NCI-H2227 treated with DMSO at 0.1 percent for 48 hours (cell line): Measurements from ENCODE around the gene ANKS1B.
A peak's percentile ranks its signal among the peaks of the same experiment; 100 is the strongest.

Source experiments
- DNase-seq: peaks from one replicate; lab custom pipeline; 2025; lab: John Stamatoyannopoulos, UW

Gene ANKS1B

DNA sequence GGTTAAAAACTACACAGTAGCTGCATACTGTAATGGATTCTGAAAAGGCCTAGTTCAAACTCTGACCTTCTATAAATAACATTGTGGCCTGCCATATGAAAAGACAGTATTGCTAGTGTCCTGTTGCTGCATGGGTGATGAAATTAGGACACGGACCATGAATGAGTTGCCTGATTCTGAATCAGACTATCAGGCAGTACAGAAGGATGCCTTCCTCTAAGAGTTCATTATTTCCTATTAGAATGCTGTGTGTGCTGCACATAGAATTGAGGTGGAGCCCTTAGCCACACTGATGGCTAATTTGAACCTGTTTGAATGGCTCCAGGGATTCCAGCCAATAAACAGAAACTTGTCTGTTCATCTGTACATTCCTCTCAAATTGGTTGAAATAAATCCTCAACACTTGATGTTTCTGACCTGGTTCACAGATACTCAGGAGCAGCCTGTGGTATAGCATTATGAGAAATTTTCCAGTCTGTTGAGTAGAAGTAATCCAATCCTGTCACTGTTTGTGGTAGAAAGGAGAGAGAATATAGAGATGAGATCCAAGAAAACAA, 856.4 kb downstream of the ANKS1B start:
- no peak for DNase-seq

DNA sequence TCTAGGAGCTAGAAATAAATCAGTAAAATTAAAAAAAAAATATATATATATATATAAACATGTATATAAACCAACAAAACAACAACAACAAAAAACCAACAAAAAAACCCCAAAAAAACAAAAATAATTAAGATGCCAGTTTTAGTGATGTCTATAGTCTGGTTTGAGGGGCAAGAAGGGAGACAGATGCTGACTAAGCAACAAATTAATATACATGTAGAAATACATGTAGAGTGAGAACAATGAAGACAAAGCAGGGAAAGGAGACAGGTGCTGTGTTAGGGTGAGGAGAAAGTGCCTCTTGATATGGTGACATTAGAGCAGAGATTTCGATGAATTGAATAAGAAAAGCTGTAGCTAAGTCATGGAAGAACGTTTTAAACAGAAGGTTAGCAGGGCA, 861.8 kb downstream of the ANKS1B start:
- no peak for DNase-seq

DNA sequence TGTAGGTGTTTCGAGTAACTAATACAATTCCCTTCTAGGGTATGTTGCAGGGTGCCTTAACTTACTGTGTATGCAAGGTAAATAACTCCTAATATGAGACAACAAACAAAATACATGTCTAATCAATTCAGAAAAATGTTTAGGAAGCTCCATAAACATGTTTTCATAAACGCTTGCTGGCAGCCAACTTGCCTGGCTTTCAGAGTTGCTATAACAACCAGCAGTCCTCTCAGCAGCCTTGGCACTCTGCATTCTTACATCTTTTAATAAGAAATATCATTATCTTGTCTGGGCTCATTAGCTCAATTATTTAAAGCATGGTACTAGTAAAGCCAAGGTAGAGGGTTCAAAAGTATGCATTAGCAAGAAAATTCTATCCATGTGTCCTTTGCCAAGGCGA, 862.2 kb downstream of the ANKS1B start:
- DNase-seq, result no peak

DNA sequence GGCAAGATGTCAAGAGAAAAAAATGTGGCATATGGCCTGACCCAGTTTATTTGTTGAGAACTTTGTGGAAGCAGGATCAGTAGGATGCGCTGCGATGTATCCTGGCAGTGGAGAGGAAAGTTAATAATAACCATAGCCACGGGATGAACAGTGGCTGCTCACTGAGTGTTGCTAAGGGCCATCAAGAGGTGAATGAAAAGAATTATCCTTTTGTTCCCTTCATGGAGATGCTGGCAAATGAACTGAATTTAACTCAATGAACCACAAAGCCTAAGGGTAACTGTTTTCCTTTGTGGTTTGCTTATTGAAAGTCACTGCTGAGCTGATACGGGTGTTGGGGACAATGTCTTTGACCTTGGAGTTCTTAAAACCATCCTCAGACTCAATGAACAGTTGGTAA, 863.2 kb downstream of the ANKS1B start:
- DNase-seq, result peak; percentile 25

DNA sequence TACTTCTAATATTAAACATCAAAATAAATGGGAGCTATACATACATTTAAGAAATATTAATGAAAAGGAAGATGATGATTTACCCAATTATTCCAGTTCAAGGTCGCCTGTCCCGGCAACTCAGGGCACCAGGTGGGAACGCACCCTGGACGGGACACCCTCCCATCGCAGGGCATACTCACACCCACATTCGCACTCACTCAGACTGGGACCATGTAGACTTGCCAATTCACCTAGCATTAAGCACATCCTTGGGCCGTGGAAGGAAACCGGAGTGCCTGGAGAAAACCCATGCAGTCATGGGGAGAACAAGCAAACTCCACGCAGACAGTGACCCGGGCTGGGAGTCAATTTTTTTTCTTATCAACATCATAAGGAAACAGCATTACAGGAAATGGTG, 864.8 kb downstream of the ANKS1B start:
- DNase-seq, result no peak

DNA sequence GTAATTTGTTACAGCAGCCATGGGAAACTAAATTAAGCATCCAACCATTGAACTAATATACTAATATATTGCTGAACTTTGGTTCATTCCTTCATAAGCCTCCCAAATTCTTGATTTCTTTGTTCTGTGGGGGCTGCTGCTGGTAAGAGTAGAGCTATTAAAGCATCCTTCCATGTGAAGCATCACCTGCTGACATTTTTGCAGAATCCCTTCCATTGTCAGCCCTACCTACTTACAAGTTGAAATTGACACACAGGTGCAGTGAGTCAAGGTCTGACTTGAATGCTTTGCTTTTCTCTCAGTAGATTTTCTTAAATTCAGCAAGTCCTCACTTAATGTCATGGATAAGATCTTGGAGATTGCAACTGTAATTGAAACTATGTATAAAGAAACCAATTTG, 865.3 kb downstream of the ANKS1B start:
- DNase-seq, result no peak

DNA sequence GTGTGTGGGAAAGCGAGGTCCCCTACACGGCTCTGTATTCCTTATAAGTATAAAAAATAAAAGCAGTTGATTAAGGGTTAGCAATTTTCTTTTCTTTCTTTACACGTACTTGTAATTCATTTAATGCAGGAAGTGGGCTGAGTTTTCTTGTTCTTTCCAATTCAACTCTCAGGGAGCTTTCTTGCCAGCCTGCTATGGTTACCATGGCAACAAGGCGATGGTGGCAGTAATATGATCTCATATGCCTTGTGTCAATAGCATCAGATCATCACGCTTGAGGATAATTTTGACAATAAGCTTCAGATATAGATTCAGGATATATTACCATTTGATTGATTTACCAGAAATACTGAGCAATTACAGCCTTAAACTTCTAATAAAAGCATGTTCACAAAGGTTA, 873.1 kb downstream of the ANKS1B start:
- peak; percentile 82 for DNase-seq

DNA sequence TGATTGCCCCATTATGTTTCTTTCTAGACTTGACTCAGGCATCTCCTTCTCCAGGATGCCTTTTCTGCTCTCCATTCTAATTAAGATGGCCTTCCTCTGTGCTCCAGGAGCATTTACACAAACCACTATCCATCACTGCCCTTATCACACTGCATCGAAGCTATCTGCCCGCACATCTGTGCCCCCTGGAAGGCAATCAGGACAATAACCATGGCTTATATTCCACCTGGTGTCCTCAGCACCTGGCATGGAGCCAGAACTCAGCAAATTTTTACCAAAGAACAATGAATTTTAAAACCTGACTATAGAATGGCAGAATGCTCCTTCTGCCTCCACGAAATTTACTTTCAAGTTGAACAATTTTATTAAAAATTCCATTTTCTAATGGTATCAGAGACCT, 873.9 kb downstream of the ANKS1B start:
- DNase-seq, result peak; percentile 73

DNA sequence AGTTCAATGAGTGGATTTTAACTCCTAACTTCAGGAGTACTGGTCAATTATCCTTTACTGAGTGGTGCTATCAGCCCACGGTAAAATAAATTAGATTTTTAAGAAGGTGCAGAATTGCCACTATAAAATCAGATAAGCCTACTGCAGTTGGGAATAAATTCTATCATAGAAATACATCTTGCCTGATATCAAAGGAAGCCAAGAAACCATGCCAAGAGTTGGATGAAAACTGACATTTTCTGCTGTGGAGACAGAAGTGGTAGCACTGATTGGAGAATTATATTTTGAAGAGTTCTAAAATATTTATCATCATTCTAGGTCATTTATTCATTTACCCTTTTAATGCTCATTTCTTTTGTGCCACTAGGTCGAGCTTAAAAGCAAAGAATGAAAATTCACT, 874.5 kb downstream of the ANKS1B start:
- DNase-seq, result no peak

DNA sequence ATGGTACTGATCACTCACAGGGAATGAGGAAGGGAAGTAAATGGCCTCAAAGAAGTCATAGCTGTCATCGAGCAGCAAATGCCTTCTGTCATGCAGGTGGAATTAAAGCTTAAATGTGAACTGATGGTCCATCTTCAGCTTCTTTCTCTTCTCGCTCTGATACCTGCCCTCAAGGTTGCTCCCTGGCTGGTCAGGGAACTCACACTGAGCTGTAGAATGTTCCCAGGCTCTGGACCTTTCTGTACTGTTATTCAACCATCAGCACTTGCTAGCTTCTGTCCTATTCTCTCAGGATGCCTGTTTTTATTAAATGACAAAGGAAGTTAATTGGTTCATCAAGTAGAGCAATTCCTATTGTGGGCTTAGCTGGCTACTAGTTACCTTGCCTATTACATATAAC, 875.8 kb downstream of the ANKS1B start:
- no peak for DNase-seq

DNA sequence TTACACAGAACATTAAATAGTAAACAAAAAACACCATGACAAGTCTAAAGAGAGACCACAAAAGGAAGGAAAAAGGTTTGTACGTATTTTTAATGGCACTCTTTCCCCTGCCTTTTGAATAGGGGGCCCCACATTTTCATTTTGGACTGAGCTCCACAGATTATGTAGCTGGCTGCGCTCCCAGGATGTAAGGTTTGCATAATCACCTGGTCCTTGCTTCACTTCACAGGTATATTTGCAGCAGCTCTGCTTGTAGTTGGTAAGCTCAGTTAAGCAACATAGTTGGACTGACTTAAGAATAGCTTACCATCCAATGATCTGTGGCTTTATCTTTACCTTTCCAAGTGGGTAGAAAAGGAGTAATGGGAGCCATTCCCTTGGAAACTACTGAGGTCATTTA, 885.0 kb downstream of the ANKS1B start:
- DNase-seq, result no peak

DNA sequence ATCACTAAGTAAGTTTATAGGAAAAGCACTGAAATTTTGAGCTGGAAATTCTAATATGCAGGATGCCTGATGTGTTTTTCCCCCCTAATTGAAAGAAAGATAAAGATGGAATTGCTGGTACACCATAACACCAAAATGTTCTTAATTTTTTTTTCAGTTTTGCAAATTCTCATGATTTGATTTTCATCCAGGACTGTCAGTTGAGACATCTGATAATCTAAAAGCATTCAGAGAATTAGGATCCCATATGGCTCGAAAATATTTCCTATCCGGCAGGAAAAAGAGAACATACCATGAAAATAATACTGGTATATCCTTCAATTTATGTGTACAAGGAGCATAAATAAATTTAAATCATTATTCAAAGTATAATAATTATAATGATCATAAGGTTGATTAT, 887.6 kb downstream of the ANKS1B start:
- no peak for DNase-seq

DNA sequence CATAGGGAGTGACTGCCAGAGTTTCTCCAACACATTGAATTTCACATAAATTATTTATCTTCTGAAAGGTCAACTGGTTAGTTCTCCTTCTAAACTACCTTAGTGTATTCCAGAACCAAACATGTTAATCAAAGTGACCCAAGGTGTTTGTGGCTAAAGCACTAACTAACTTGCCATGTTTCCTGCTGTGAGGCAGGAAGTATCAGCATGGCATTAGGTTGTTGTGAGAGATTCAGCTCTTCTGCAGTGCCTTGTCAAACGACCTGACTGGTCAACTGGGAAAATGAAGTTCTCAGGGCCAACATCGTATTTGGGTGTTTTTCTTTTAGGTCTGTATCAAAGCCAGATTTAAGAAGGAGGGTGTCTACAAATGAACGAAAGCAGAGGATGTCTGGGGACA, 891.6 kb downstream of the ANKS1B start:
- DNase-seq, result no peak

DNA sequence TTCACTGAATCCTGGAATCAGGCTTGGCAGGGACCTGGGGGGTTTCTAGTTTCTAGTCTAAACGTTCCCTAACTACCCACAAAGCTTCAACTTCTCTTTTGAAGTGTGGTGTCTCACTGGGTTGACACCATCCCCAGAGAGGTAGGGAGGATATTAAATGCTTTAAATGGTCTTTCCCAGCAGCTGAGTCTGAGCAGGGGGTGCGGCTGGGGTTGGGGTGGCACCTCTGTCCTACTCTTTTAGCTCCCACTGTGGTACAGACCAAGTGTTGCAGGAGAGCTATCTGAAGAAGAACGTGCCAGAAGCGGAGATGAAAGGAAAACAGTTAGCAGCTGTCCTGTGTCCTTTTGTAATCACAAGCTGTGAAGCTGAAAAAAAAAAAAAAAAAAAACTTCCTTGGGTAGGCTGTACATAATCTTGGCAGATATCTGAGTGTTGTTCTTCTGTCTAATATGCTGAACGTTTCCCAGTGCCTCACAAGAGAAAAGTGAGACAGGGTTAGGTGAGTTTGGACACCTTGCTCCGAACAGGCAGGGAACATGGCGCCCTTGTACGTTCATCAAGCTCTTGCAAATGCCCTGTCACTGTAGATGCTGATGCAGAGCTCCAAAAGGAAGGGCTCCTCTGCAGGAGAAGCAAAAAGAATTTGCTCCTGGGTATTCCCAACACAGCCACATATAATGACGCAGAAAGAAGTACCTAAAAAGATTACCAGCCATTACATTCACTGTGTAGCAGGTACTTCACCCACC, 892.5 kb downstream of the ANKS1B start:
- no peak for DNase-seq

DNA sequence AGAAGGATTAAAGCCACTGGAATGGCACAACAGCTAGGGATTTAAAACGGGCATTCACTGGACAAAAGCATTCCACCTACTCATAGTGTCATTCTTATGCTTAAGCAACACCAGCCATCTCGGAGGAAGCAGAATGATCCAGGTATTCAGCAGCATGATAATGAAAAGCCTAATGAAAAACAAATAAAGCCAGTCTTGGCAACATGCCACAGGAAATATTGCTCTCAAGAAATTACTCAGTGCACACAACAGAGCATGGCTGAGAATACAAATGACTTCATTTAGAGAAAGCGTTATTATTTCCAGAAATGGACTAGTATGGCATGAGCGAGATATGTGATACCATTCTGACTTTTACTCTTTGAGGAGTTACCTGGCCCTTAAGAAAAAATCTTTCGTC, 897.5 kb downstream of the ANKS1B start:
- no peak for DNase-seq

DNA sequence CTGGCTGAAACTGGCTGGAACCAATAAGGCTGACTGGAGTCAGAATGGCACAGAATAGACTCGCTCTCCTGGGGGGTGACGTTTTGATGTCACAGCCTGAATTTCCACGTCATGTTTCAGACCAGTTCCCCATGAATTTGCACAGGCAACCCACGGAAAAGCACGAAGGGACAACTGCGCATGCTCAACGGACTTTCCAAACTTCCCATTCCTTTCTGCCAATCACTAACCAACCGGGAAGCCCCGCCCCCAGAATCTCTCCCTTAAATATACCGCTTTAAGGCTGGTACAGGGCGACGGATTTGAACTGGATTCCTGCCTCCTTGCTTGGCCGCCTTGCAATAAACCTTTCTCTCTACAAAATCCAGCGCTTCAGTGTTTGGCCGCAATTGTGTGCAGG, 904.9 kb downstream of the ANKS1B start:
- DNase-seq, result no peak

DNA sequence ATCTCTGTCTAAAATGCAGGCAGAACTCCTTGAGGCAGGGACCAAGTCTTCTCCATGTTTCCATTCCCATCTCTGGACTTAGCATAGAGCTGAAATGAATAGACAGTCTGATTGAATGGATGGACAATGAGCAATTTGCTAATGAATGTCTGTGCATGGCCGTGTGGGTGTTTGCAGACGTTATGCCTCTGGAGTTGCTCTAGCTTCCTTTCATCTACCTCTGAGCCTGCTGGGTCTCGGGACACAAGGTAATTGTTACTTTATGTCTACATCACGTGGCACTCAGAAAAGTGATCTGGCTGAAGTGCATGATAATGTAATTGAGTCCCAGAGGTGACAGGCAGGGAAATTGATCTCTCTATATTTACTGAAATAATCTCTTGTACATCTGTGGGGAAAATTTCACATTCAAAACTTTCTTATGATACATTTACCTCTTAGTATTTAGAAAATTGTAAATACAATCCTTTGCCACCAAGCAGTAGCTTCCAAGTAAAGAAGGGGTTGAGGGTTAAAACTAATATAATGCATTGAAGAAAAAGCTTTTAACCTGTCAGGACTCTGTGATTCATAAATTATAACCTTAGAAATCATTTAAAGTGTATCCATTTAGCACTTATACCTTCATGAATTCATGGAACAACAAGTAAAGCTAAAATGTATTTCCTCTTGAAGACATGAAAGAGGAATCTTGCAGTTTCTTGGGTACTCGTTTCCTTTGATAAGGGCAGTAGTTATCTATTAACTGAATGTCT, 915.6 kb downstream of the ANKS1B start:
- DNase-seq, result peak; percentile 86

DNA sequence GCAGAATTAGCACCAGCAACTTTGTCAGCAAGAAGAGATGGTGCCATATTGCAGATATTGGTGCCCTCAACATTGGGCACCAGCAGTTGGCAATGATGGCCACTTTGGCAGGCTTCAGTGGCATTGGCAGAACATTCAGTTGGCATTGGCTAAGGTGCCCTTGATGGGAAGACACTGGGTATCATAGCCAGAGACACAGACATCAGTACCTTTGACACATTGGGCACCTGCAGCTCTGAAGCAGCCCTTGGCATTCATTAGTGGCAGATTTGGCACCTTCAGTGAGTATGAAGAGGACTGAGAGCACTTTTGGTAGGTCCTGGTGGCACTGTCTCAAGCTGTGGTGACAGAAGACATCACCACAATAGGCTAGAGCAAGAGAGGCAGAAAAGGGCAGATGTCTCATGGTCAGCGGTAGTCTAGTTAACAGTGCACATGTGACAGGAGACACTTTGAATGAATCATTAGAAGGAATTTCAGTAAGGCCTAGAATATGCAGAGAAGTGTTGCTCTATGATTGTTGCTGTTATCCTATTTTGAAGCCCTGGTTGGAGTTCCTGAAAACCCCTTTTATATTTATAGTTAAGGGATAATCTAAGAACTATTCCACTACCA, 917.5 kb downstream of the ANKS1B start:
- DNase-seq, result no peak

DNA sequence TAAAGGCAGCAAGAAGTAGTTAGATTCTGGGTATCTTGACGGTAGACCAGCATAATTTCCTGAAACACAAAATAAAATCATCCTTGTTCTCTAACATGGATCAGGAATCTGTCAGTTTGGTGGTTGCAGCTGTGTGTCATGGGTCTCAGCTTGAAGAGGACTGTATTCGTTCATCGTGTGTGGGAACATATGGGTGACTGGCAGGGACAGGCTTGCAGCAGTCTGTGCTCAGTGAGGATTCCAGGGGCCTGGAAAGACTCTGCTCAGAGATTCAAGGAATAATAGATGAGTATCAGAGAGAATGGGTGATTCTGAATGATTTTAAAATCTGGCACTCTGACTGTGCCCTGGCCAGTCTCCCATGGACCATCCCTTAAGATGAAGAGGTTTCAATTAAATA, 918.0 kb downstream of the ANKS1B start:
- no peak for DNase-seq

DNA sequence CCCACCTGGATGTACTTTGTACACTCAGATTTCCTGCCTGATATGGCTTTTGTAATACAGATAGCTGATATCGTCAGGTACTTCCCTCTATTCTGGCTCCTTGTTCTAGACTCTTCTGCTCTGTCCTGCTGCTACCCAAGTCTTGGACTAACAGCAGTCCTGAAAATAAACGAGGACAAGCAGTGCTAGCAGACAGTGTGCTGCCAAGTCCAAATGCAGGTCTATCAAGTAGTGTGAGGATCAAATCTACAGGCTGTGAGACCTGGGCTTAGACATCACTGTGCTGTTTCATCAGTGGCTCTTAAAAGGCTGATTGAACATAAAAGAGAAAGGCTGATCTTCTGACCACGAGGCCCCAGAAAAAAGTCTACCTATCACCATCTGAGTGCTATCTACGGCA, 921.6 kb downstream of the ANKS1B start:
- DNase-seq, result no peak

DNA sequence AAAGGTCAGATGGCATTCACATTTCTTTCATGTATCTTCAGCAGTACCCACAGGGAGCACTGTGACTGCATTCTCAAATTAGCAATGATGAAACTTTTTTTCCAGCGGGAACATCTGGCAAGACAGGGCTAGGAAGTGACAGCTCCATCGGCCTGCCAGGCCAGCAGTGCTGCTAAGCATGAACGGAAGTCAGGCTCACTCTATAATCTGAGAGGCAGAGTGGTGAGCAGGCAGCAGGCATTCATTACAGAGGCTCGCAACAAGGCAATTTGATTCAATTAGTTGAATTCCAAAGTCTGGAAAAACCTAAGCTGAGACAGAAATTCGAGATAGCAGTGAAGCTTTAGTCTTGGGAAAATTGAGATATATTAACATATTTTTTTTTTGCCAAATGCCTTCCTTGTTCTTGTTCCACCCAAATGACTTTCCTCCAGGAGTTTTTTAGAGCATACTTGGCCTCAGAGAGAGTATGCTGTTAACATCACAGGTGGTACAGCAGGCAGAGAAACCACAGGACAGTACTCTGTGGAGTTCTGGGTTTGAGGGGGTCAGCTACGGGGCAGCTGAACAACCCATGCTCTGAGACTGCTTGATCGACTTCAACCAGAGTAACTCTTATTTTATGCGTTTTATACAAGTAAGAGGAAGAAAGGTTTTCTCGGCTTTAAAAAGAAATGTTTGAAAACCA, 924.8 kb downstream of the ANKS1B start:
- DNase-seq, result peak; percentile 70

DNA sequence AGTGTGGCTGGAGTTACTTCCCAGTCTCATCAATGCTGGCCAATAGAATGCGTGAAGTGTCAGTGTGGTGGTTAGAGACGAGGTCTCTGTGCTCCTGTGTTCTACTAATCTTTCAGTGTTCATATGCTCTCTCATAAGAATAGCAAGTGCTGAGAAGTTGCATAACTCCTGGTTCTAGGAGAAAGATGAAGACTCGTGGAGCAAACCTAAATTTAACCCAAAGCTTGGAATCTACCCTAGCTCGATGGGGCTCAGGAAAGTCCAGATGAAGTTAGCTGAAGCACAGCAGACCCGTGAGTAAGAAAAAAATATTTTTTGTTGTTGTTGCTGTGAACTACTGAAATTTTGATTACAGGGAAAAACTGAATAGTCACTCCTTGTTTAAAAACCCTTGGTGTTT, 927.1 kb downstream of the ANKS1B start:
- no peak for DNase-seq
